Measurements from ENCODE around the gene MTCH1.

MTCH1 gene

GRCh38 chr6:37022135-37022863 is 36.3 kb upstream of the MTCH1 start:
- no peak overlapping the region for H3K4me3 ChIP-seq (replicated peaks; ENCODE audit: low read depth, low read length)
- no peak for DNase-seq (ENCODE audit: low read depth)
- TF ChIP-seq CTCF (IDR thresholded peaks at IDR 0.05; ENCODE audit: low read length, missing control alignments), result no peak

GRCh38 chr6:37021356-37022129 is 35.5 kb upstream of the MTCH1 start:
- DNase-seq (ENCODE audit: low read depth), result peak; percentile 71
- TF ChIP-seq CTCF (IDR thresholded peaks at IDR 0.05; ENCODE audit: low read length, missing control alignments), result peak; percentile 70
- H3K4me3 ChIP-seq (replicated peaks; ENCODE audit: low read depth, low read length), result no peak overlapping the region

- no peak for TF ChIP-seq CTCF (IDR thresholded peaks at IDR 0.05; ENCODE audit: low read length, missing control alignments)
- H3K4me3 ChIP-seq (replicated peaks; ENCODE audit: low read depth, low read length), result no peak overlapping the region
- no peak for DNase-seq (ENCODE audit: low read depth)
Observed at GRCh38 chr6:37020812-37021211, 34.8 kb upstream of the MTCH1 start.

GRCh38 chr6:37020381-37020780 is 34.4 kb upstream of the MTCH1 start:
- TF ChIP-seq CTCF (IDR thresholded peaks at IDR 0.05; ENCODE audit: low read length, missing control alignments), result no peak
- no peak for DNase-seq (ENCODE audit: low read depth)

GRCh38 chr6:37019065-37019450 is 33.1 kb upstream of the MTCH1 start:
- H3K4me3 ChIP-seq (replicated peaks; ENCODE audit: low read depth, low read length), result no peak overlapping the region
- TF ChIP-seq CTCF (IDR thresholded peaks at IDR 0.05; ENCODE audit: low read length, missing control alignments), result no peak
- DNase-seq (ENCODE audit: low read depth), result no peak

More at GRCh38 chr6:37020381-37020780, 34.4 kb upstream of the MTCH1 start:
- H3K4me3 ChIP-seq (replicated peaks; ENCODE audit: low read depth, low read length), result no peak overlapping the region

GRCh38 chr6:37018198-37019064 is 32.4 kb upstream of the MTCH1 start:
- peak; percentile 95 for TF ChIP-seq CTCF (IDR thresholded peaks at IDR 0.05; ENCODE audit: low read length, missing control alignments)
- H3K4me3 ChIP-seq (replicated peaks; ENCODE audit: low read depth, low read length), result no peak overlapping the region
- peak; percentile 91 for DNase-seq (ENCODE audit: low read depth)
